OCI-LY3 (cell line): ENCODE data around the gene ARHGEF11.

Experiments used
- H2AFZ ChIP-seq: fragments of 200-600, 300-600 bp; shearing (Covaris generic); 2 replicates; pipeline ENCODE4 v1.6.0; 2014; ENCODE audit warnings: antibody characterized with exemption, low read depth, low read length
- H3K27ac ChIP-seq: fragments of 200-600, 300-600 bp; sonication (generic); 2 replicates; pipeline ENCODE4 v1.5.1; 2014; ENCODE audit warnings: mild to moderate bottlenecking, low read length, moderate library complexity, mixed read lengths
- H3K27me3 ChIP-seq: fragments of 200-600, 300-600 bp; sonication (generic); 2 replicates; pipeline ENCODE4 v1.6.1; 2014; ENCODE audit warnings: low read depth, low read length, mixed read lengths
- H3K36me3 ChIP-seq: fragments of 200-600, 300-600 bp; sonication (generic); replicated peaks from 2 replicates; pipeline ENCODE3; 2014; ENCODE audit warnings: low read depth, low read length, mixed read lengths
- H3K4me1 ChIP-seq: fragments of 300-600, 200-600 bp; sonication (generic); 2 replicates; pipeline ENCODE4 v1.6.1; 2014; ENCODE audit warnings: low read length, mixed read lengths
- H3K4me2 ChIP-seq: fragments of 200-600, 300-600 bp; sonication (generic); 2 replicates; pipeline ENCODE4 v1.6.1; 2014; ENCODE audit warnings: low read length, mixed read lengths
- H3K4me3 ChIP-seq: fragments of 300-600, 200-600 bp; sonication (generic); 2 replicates; pipeline ENCODE4 v1.5.1; 2014; ENCODE audit warnings: antibody characterized with exemption, mild to moderate bottlenecking, low read length, moderate library complexity
- H3K79me2 ChIP-seq: fragments of 300-600, 200-600 bp; shearing (Covaris generic); 2 replicates; pipeline ENCODE4 v1.6.1; 2014; ENCODE audit warnings: mild to moderate bottlenecking, low read length, mixed read lengths
- H3K9ac ChIP-seq: fragments of 300-600, 200-600 bp; shearing (Covaris generic); 2 replicates; pipeline ENCODE4 v1.6.0; 2014; ENCODE audit warnings: mild to moderate bottlenecking, low read length, moderate library complexity
- H3K9me3 ChIP-seq: fragments of 200-600, 300-600 bp; shearing (Covaris generic); 2 replicates; pipeline ENCODE4 v1.6.1; 2014; ENCODE audit warnings: low read length, mixed read lengths; ENCODE audit not compliant: insufficient read depth
- H4K20me1 ChIP-seq: fragments of 200-600, 300-600 bp; sonication (generic); 2 replicates; pipeline ENCODE4 v1.6.1; 2016; ENCODE audit warnings: low read length, mixed read lengths; ENCODE audit not compliant: insufficient read depth
- EZH2phosphoT487 ChIP-seq: fragments of 200-600 bp; shearing (Covaris generic); IDR thresholded peaks from 2 replicates; pipeline ENCODE4 v1.6.1; 2018; ENCODE audit warnings: antibody characterized with exemption, mixed run types, low read depth
- TF ChIP-seq, protein P1 (sequence below): fragments of 200-600, 300-600 bp; sonication (generic); IDR thresholded peaks from 2 replicates; pipeline ENCODE4 v1.5.1; 2014; ENCODE audit warnings: antibody characterized with exemption, low read length, low read depth

The ARHGEF11 gene

DNA sequence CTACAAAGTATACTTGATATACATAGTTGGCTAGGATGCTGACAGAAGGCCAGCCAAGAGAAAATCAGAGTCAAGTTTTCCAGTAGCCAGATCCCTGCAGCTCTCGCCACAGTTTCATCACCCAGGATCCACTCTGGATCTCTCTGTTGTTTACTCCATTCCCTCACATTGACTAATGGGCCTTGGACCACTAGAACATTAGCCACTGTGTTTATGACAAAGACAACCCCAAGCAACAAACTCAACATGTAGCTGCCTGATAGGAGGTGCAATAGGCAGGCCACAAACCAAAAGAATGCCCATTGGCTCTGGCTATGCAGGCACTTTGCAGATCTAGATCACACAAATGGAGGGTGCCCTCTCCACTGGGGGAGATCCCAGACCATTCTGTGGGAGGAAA, 44.2 kb downstream of the ARHGEF11 start:
- no peak for TF ChIP-seq EZH2phosphoT487
- TF ChIP-seq, protein P1, sequence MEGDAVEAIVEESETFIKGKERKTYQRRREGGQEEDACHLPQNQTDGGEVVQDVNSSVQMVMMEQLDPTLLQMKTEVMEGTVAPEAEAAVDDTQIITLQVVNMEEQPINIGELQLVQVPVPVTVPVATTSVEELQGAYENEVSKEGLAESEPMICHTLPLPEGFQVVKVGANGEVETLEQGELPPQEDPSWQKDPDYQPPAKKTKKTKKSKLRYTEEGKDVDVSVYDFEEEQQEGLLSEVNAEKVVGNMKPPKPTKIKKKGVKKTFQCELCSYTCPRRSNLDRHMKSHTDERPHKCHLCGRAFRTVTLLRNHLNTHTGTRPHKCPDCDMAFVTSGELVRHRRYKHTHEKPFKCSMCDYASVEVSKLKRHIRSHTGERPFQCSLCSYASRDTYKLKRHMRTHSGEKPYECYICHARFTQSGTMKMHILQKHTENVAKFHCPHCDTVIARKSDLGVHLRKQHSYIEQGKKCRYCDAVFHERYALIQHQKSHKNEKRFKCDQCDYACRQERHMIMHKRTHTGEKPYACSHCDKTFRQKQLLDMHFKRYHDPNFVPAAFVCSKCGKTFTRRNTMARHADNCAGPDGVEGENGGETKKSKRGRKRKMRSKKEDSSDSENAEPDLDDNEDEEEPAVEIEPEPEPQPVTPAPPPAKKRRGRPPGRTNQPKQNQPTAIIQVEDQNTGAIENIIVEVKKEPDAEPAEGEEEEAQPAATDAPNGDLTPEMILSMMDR, result no peak
- Histone ChIP-seq H4K20me1 (peaks cover 9% of the 10 kb centered on the region; the same call in 1 of the 2 replicates), H3K4me2 (no peak overlapping the region), H3K9ac (no peak overlapping the region), H3K27ac (no peak overlapping the region), H3K4me3 (no peak overlapping the region), H3K36me3 (no peaks in the 10 kb centered on the region), H3K79me2 (peaks cover 13% of the 10 kb centered on the region), H3K27me3 (no peaks in the 10 kb centered on the region), H3K4me1 (peaks cover 7% of the 10 kb centered on the region), H2AFZ (no peak overlapping the region), H3K9me3 (no peaks in the 10 kb centered on the region)

DNA sequence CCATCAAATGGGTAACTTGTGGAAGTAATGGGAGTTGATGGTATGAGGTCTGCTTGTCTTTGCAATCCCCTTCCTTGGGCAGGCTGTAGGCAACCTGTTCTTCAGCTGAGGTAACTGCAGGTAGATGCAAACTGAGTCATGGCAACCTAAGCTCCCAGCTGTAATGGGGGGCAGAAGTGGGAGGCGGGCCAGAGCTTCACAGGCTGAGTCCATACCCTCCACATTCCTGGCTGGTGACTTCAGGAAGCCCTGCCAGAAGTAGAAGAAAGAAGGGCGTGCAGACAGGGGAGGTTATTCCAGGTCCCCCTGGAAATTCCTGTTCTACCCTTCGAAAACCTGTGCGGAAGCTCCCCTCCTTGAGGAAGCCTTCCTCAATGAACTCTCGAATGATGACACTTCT, 44.9 kb downstream of the ARHGEF11 start:
- no peak overlapping the region for H3K4me2 ChIP-seq
- TF ChIP-seq, protein P1, result no peak
- TF ChIP-seq EZH2phosphoT487, result no peak
- H3K4me1 ChIP-seq, result peaks cover 7% of the 10 kb centered on the region
- H4K20me1 ChIP-seq, result peaks cover 9% of the 10 kb centered on the region; the same call in 1 of the 2 replicates
- no peaks in the 10 kb centered on the region for H3K36me3 ChIP-seq
- no peak overlapping the region for H3K4me3 ChIP-seq
- no peak overlapping the region for H3K27ac ChIP-seq
- no peak overlapping the region for H3K9ac ChIP-seq
- H3K79me2 ChIP-seq, result peaks cover 11% of the 10 kb centered on the region; the same call in 1 of the 2 replicates
- H3K9me3 ChIP-seq, result no peaks in the 10 kb centered on the region
- no peaks in the 10 kb centered on the region for H3K27me3 ChIP-seq
- no peak overlapping the region for H2AFZ ChIP-seq

DNA sequence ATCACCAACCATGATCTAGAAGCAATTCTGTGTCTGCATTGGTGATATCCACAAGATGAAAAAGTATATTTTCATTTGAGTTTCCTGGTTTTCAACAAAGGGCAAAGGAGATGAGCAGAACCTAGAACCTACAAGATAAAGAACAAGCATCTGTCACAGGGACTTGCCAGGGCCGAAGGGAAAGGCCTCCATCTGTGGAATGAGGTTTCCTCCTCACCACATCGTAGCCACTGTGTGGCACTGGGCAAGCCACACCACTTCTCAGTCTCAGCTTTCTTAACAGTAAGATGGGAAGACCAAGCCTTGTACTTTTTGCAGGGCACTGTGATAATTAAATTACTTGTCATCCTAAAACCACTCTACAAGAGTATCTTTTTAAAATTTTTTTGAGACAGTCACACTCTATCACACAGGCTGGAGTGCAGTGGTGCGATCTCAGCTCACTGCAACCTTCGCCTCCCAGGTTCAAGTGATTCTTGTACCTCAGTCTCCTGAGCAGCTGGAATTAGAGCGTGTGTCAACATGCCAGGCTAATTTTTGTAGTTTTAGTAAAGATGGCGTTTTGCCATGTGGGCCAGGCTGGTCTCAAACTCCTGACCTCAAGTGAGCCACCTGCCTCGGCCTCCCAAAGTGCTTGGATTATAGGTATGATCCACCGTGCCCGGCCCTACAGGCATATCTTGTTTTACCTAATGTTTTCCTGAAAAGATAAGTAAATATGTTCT, 45.8 kb downstream of the ARHGEF11 start:
- H4K20me1 ChIP-seq, result peaks cover 14% of the 10 kb centered on the region
- no peak overlapping the region for H2AFZ ChIP-seq

DNA sequence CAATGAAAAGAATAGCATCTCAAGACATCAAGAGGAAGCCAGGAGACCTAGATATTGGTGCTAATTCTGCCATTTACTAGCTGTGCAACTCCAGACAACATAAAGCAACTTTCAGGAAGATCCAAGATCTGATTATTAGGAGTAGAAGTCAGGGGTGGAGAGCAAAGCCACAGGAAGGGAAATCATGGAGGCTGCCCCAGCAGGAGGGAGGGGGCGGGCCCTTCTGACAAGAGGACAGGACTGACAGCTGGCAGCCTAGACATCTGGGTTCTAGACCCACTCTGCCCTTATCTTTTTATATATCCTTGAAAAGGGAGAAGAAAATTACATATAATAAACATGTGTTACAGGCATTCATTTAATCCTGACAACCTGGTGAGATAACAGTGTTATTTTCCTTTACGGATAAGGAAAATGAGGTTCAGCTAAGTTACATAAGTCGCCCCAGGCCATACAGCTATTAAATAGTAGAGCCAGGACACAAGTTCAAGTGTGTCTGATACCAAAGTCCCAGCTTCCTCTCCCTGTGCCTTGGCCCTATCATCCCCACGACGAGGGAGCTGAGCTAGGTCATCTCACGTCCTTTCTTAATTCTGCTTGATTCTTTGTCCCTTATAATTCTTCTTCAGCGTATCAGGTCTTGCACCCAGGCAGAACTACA, 46.6 kb downstream of the ARHGEF11 start:
- H3K27me3 ChIP-seq, result no peaks in the 10 kb centered on the region
- peaks cover 14% of the 10 kb centered on the region for H4K20me1 ChIP-seq
- peaks cover 6% of the 10 kb centered on the region; the same call in 1 of the 2 replicates for H3K79me2 ChIP-seq
- H3K9me3 ChIP-seq, result no peaks in the 10 kb centered on the region
- TF ChIP-seq EZH2phosphoT487, result no peak
- TF ChIP-seq, protein P1, result no peak
- no peaks in the 10 kb centered on the region for H3K36me3 ChIP-seq
- H3K27ac ChIP-seq, result no peak overlapping the region
- no peak overlapping the region for H3K4me2 ChIP-seq
- no peak overlapping the region for H3K4me3 ChIP-seq
- H3K9ac ChIP-seq, result no peak overlapping the region
- no peak overlapping the region for H2AFZ ChIP-seq
- peaks cover 7% of the 10 kb centered on the region for H3K4me1 ChIP-seq

More for the DNA sequence above, 45.8 kb downstream of the ARHGEF11 start:
- Histone ChIP-seq H3K4me3 (no peak overlapping the region), H3K36me3 (no peaks in the 10 kb centered on the region), H3K9me3 (no peaks in the 10 kb centered on the region), H3K27ac (no peak overlapping the region), H3K27me3 (no peaks in the 10 kb centered on the region), H3K4me1 (peaks cover 7% of the 10 kb centered on the region), H3K9ac (no peak overlapping the region), H3K79me2 (peaks cover 9% of the 10 kb centered on the region; the same call in 1 of the 2 replicates), H3K4me2 (no peak overlapping the region)
- TF ChIP-seq EZH2phosphoT487, result no peak
- TF ChIP-seq, protein P1, result no peak
